GM12892 (cell line): ENCODE measurements around the gene ZFYVE19.

Experiments used
- POLR2A ChIP-seq: IDR thresholded peaks from 2 replicates; pipeline ENCODE4 v1.6.1; 2011; ENCODE audit warnings: low read depth, low read length, control low read depth
- TAF1 ChIP-seq: IDR thresholded peaks from 2 replicates; pipeline ENCODE4 v1.6.1; 2011; ENCODE audit warnings: low read depth, mild to moderate bottlenecking, control low read depth, low read length, borderline replicate concordance

DNA sequence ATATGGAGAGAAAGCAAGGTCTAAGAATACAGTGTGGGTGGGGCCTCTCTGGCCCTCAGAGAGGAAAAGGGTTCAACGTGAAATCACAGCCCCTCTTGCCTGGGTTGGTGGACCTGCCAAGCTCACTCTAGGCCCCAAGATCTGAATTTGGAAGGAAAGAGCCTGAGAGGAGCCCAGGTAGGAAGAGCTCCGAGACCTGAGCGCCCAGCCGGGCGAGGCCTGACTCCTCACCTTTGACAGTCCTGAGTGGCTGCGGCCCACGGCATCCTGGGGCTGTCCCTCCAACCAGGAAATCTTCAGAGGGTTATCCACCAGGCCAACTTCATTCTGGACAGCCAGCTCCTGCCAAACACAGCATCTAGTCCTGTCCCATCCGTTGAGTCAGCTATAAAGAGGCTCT lies 33.4 kb upstream of the ZFYVE19 start:
- TF ChIP-seq TAF1, result no peak
- TF ChIP-seq POLR2A, result no peak
